ENCODE results near the gene SEMA5B. TPM values are rescaled to one million over a fixed set of nuclear protein-coding genes. Genes with fewer than 3 reads are reported as not detected.

Gene SEMA5B
- total RNA-seq, 2 donors from 2014 or later = not detected

GRCh38 chr3:122993124-122993978, 34.2 kb downstream of the SEMA5B start:
- H3K27me3 Mint-ChIP-seq (ENCODE audit: low read depth) = peaks cover 38% of the 10 kb centered on the region
- H3K27ac Mint-ChIP-seq = no peak overlapping the region
- H3K4me3 Mint-ChIP-seq = no peak overlapping the region
- DNase-seq = no peak
- no peaks in the 10 kb centered on the region for H3K9me3 Mint-ChIP-seq
- H3K36me3 Mint-ChIP-seq (ENCODE audit: insufficient read depth in 2 of 2) = no peaks in the 10 kb centered on the region
- no peaks in the 10 kb centered on the region for H3K4me1 Mint-ChIP-seq (ENCODE audit: low read depth)
- ATAC-seq (replicated peaks in 1 of 2) = no peak

DNA sequence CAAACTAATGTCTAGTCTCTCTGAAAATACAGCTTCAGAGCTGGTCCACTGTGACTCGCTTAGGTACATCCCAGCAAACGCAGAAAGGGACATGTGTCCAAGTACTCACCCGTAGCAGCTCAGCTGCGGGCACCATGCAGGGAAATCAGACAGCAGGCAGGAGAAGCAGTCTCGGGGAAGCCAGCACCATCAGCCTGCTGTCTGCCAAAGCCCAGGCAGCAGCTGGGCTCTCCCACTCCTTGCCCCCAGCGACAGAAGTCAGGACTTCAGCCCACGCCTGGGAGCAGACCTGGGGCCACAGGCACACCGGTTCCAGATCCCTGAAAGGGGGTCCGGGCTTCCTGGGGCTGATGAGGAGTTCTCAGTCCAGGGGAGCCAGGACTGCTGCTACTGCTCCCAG, 34.9 kb downstream of the SEMA5B start:
- DNase-seq (no peak), ATAC-seq (replicated peaks in 1 of 2) (no peak)
- Mint-ChIP-seq H3K27me3 (ENCODE audit: low read depth) (peaks cover 45% of the 10 kb centered on the region), H3K36me3 (ENCODE audit: insufficient read depth in 2 of 2) (no peaks in the 10 kb centered on the region), H3K4me3 (no peak overlapping the region), H3K9me3 (no peaks in the 10 kb centered on the region), H3K4me1 (ENCODE audit: low read depth) (no peaks in the 10 kb centered on the region), H3K27ac (no peak overlapping the region)

GRCh38 chr3:122992133-122992532, 35.4 kb downstream of the SEMA5B start:
- no peaks in the 10 kb centered on the region for H3K4me1 Mint-ChIP-seq (ENCODE audit: low read depth)
- no peak overlapping the region for H3K4me3 Mint-ChIP-seq
- ATAC-seq (replicated peaks in 1 of 2) (no peak), DNase-seq (no peak)
- peaks cover 50% of the 10 kb centered on the region for H3K27me3 Mint-ChIP-seq (ENCODE audit: low read depth)
- H3K9me3 Mint-ChIP-seq = no peaks in the 10 kb centered on the region
- H3K27ac Mint-ChIP-seq = no peak overlapping the region
- no peaks in the 10 kb centered on the region for H3K36me3 Mint-ChIP-seq (ENCODE audit: insufficient read depth in 2 of 2)

DNA sequence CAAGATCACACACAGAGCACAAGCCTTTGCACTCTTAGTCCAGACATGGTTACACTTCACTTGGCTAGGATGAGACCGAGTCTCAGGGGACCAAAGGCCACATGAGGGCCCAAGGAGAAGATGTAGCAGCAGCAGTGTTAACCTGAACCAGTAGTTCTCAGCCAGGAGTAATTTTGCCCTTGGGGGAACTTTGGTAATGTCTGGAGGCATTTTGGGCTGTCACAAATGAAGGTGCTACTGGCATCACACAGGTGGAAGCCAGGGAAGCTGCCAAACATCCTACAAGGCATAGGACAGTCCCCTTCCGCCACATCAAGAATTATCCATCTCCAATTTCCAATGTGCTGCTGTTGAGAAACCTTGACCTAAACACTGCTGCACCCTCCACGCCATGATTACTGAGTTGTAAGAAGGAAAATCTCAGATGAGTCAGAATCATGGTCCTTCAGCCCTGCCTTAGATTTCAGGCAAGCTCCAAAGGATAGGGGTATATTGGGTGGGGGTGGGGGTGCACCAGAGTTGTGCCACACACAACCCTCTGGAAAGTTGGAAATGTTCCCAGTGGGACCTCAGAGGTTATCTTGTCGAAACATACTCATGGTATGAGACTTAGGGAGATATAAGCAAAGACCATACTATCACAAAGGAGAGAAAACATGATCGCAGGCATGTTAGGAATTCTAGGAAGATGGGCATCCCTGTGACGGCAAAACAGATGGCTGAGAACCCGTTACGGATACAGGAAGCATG, 36.2 kb downstream of the SEMA5B start:
- H3K36me3 Mint-ChIP-seq (ENCODE audit: insufficient read depth in 2 of 2) = no peaks in the 10 kb centered on the region
- peaks cover 50% of the 10 kb centered on the region for H3K27me3 Mint-ChIP-seq (ENCODE audit: low read depth)
- no peaks in the 10 kb centered on the region for H3K4me1 Mint-ChIP-seq (ENCODE audit: low read depth)
- H3K4me3 Mint-ChIP-seq = no peak overlapping the region
- DNase-seq (no peak), ATAC-seq (replicated peaks in 1 of 2) (no peak)
- H3K27ac Mint-ChIP-seq = no peak overlapping the region
- H3K9me3 Mint-ChIP-seq = no peaks in the 10 kb centered on the region

- Mint-ChIP-seq H3K4me1 (ENCODE audit: low read depth) (no peaks in the 10 kb centered on the region), H3K27me3 (ENCODE audit: low read depth) (peaks cover 61% of the 10 kb centered on the region), H3K9me3 (no peaks in the 10 kb centered on the region), H3K27ac (no peak overlapping the region), H3K36me3 (ENCODE audit: insufficient read depth in 2 of 2) (no peaks in the 10 kb centered on the region), H3K4me3 (no peak overlapping the region)
- ATAC-seq (replicated peaks in 1 of 2) (no peak), DNase-seq (no peak)
Observed at GRCh38 chr3:122989856-122990575, 37.5 kb downstream of the SEMA5B start.

- no peak for ATAC-seq (replicated peaks in 1 of 2)
- Mint-ChIP-seq H3K27ac (no peak overlapping the region), H3K27me3 (ENCODE audit: low read depth) (peaks cover 53% of the 10 kb centered on the region), H3K36me3 (ENCODE audit: insufficient read depth in 2 of 2) (no peaks in the 10 kb centered on the region), H3K4me1 (ENCODE audit: low read depth) (no peaks in the 10 kb centered on the region), H3K9me3 (no peaks in the 10 kb centered on the region), H3K4me3 (no peak overlapping the region)
- no peak for DNase-seq
Observed at GRCh38 chr3:122988508-122988907, 39.1 kb downstream of the SEMA5B start.

DNA sequence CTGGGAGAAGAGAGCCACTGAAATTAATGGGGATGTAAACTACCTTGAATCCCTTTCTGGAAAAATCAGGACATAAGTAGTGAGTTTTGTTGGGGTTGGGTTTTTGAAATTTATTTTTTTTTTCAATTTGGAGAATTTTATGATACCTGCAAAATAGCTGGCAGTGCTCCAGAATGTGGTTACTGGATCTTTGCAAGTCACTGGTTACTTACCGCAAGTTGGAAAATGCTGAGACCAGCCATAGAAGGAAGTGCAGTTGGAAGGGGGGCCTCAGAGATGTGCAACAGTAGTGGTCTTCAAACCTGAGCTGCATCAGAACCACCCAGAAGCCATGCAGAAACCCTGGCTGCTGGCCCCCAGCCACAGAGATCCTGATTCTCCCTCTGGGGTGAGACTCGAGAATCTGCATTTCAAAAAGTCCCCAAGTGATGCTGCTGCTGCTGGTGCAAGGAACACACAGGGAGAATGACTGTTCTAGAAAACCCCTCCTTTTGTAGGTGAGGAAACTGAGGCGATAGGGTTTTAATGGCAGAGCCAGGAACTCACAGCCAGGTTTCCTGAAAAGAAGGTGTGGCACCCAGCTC, 39.7 kb downstream of the SEMA5B start:
- ATAC-seq (replicated peaks in 1 of 2) = no peak
- Mint-ChIP-seq H3K27ac (no peak overlapping the region), H3K36me3 (ENCODE audit: insufficient read depth in 2 of 2) (no peaks in the 10 kb centered on the region), H3K9me3 (no peaks in the 10 kb centered on the region), H3K4me3 (no peak overlapping the region), H3K4me1 (ENCODE audit: low read depth) (no peaks in the 10 kb centered on the region), H3K27me3 (ENCODE audit: low read depth) (peaks cover 46% of the 10 kb centered on the region)
- DNase-seq = no peak

GRCh38 chr3:122987231-122987630, 40.3 kb downstream of the SEMA5B start:
- Mint-ChIP-seq H3K4me3 (no peak overlapping the region), H3K4me1 (ENCODE audit: low read depth) (no peaks in the 10 kb centered on the region), H3K27ac (no peak overlapping the region), H3K9me3 (no peaks in the 10 kb centered on the region), H3K36me3 (ENCODE audit: insufficient read depth in 2 of 2) (no peaks in the 10 kb centered on the region), H3K27me3 (ENCODE audit: low read depth) (peaks cover 40% of the 10 kb centered on the region)
- DNase-seq (no peak), ATAC-seq (replicated peaks in 1 of 2) (no peak)

DNA sequence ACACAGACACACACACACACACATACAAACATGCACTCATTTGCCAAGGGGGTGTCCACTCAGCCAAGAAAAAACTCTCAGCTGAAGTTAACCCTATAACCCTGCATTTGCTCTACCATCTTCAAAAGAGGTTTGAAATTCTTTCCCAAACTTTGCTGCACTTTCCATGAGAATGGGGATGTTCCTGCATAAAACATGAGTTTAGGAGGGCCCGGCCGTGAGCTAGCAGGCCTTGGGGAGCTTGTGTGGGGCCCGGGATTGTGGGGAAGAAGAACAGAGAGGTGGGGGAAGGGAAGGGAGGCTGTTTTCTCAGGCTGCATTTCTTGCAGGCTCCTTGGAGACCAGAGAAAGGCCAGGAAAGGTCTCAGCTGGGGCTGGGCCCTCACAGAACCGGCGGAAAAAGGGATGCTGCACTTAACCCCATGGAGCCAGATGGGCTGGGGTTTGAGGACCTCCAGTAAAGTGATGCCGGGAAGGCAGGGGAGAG, 40.8 kb downstream of the SEMA5B start:
- DNase-seq = no peak
- H3K4me1 Mint-ChIP-seq (ENCODE audit: low read depth) = no peaks in the 10 kb centered on the region
- H3K27ac Mint-ChIP-seq = no peak overlapping the region
- H3K9me3 Mint-ChIP-seq = no peaks in the 10 kb centered on the region
- no peaks in the 10 kb centered on the region for H3K36me3 Mint-ChIP-seq (ENCODE audit: insufficient read depth in 2 of 2)
- peaks cover 35% of the 10 kb centered on the region for H3K27me3 Mint-ChIP-seq (ENCODE audit: low read depth)
- H3K4me3 Mint-ChIP-seq = no peak overlapping the region
- ATAC-seq (replicated peaks in 1 of 2) = no peak

GRCh38 chr3:122985539-122985938, 42.0 kb downstream of the SEMA5B start:
- ATAC-seq (replicated peaks in 1 of 2) (no peak), DNase-seq (no peak)
- Mint-ChIP-seq H3K27me3 (ENCODE audit: low read depth) (peaks cover 30% of the 10 kb centered on the region), H3K9me3 (no peaks in the 10 kb centered on the region), H3K4me1 (ENCODE audit: low read depth) (no peaks in the 10 kb centered on the region), H3K27ac (peak overlapping the region; percentile 39), H3K36me3 (ENCODE audit: insufficient read depth in 2 of 2) (no peaks in the 10 kb centered on the region), H3K4me3 (no peak overlapping the region)

DNA sequence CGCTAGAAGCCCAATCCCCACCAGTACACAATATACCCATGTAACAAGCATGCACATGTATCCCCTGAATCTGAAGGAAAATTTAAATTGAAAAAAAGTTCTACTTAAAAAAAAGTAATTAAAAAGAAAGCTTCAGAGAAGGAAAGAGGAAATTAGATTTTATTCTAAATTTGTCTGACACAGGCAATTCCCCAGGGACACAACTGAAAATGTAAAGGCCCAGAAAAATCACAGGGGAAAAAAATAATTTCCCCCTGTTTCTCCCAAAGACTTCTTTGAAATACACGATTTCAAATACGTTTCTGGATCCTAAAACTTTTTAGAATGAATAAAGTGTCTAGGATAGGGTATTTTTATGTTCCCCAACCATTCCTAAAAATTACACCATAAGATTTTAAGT, 42.9 kb downstream of the SEMA5B start:
- ATAC-seq (replicated peaks in 1 of 2) (no peak), DNase-seq (no peak)
- no peaks in the 10 kb centered on the region for H3K4me1 Mint-ChIP-seq (ENCODE audit: low read depth)
- H3K4me3 Mint-ChIP-seq = no peak overlapping the region
- no peak overlapping the region for H3K27ac Mint-ChIP-seq
- H3K9me3 Mint-ChIP-seq = no peaks in the 10 kb centered on the region
- no peaks in the 10 kb centered on the region for H3K36me3 Mint-ChIP-seq (ENCODE audit: insufficient read depth in 2 of 2)
- peaks cover 30% of the 10 kb centered on the region for H3K27me3 Mint-ChIP-seq (ENCODE audit: low read depth)

DNA sequence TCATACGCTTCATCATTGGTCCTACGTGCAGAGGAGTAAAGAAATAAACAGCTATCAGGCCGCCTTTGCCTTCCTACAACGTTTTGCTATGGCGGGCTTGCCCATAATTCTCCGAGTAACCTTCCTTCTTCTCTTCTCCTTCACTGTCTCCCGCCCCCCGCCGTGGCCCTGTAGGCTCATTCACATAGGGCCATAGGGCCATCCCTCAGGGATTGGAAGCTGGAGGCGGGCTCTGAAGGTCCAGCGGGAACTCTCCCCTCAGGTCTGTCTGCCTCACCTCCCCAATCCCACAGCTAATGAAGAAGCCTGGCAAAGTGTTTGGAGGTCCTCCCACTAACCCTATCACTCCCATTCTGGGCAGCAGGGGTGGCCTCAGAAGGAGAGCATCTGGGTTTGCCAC, 43.6 kb downstream of the SEMA5B start:
- Mint-ChIP-seq H3K36me3 (ENCODE audit: insufficient read depth in 2 of 2) (no peaks in the 10 kb centered on the region), H3K27me3 (ENCODE audit: low read depth) (peaks cover 28% of the 10 kb centered on the region), H3K9me3 (no peaks in the 10 kb centered on the region), H3K4me3 (no peak overlapping the region), H3K4me1 (ENCODE audit: low read depth) (no peaks in the 10 kb centered on the region), H3K27ac (no peak overlapping the region)
- no peak for DNase-seq
- ATAC-seq (replicated peaks in 1 of 2) = no peak

All from activated T-cell treated with anti-CD3 and anti-CD28 coated beads, Interleukin-2, amount 50 U/mL, for 72 hours (primary cell).